HG02678 (cell line): ENCODE data around the gene TMEM132C.

ENCODE experiments used
- ATAC-seq: cut with Tn5 transposase; IDR thresholded peaks from one replicate; pipeline ENCODE4 v1.9.1; 2021; ENCODE audit warnings: mild to moderate bottlenecking, moderate library complexity; ENCODE audit not compliant: unreplicated experiment

TMEM132C gene

GRCh38 chr12:128402486-128403243 is 135.7 kb downstream of the TMEM132C start:
- no peak for ATAC-seq

GRCh38 chr12:128408669-128409068 is 141.7 kb downstream of the TMEM132C start:
- no peak for ATAC-seq

- ATAC-seq, result no peak
Measured at GRCh38 chr12:128415036-128415560, 148.1 kb downstream of the TMEM132C start.

- no peak for ATAC-seq
Measured at GRCh38 chr12:128418944-128419343, 152.0 kb downstream of the TMEM132C start.

- ATAC-seq, result no peak
Measured at GRCh38 chr12:128420163-128420562, 153.2 kb downstream of the TMEM132C start.

- no peak for ATAC-seq
Measured at GRCh38 chr12:128421375-128421774, 154.4 kb downstream of the TMEM132C start.

GRCh38 chr12:128423205-128423604 is 156.2 kb downstream of the TMEM132C start:
- no peak for ATAC-seq

- no peak for ATAC-seq
Measured at GRCh38 chr12:128424931-128425431, 158.0 kb downstream of the TMEM132C start.

GRCh38 chr12:128425666-128426331 is 158.8 kb downstream of the TMEM132C start:
- no peak for ATAC-seq

- no peak for ATAC-seq
Measured at GRCh38 chr12:128426511-128426910, 159.5 kb downstream of the TMEM132C start.

GRCh38 chr12:128439796-128440195 is 172.8 kb downstream of the TMEM132C start:
- ATAC-seq, result no peak

- ATAC-seq, result no peak
Measured at GRCh38 chr12:128442096-128442495, 175.1 kb downstream of the TMEM132C start.

GRCh38 chr12:128444598-128444997 is 177.6 kb downstream of the TMEM132C start:
- no peak for ATAC-seq

- no peak for ATAC-seq
Measured at GRCh38 chr12:128445415-128446127, 178.6 kb downstream of the TMEM132C start.

- no peak for ATAC-seq
Measured at GRCh38 chr12:128449146-128449894, 182.3 kb downstream of the TMEM132C start.

GRCh38 chr12:128450810-128451209 is 183.8 kb downstream of the TMEM132C start:
- ATAC-seq, result no peak

GRCh38 chr12:128455851-128456250 is 188.9 kb downstream of the TMEM132C start:
- no peak for ATAC-seq

- no peak for ATAC-seq
Measured at GRCh38 chr12:128456922-128457321, 190.0 kb downstream of the TMEM132C start.

GRCh38 chr12:128458301-128458974 is 191.5 kb downstream of the TMEM132C start:
- ATAC-seq, result no peak

- ATAC-seq, result no peak
Measured at GRCh38 chr12:128459067-128459466, 192.1 kb downstream of the TMEM132C start.
